Omental fat pad (tissue), 4 donors: ENCODE measurements around the gene FOXP2. TPM values are rescaled to one million over a fixed set of nuclear protein-coding genes. Genes with fewer than 3 reads are reported as not detected.

Experiments used
- ATAC-seq: fragments of 150-250 bp; one replicate; pipeline ENCODE4 v1.9.1; 2016; ENCODE audit warnings: mild to moderate bottlenecking, moderate library complexity; ENCODE audit not compliant: low FRiP score
- DNase-seq: peaks from one replicate; pipeline ENCODE4 v3.0.0-alpha.2; 2019; ENCODE audit warnings: low spot score
- CTCF ChIP-seq, 3 donors: fragments of 450-650 bp; IDR thresholded peaks; one replicate each; pipeline ENCODE4 v1.5.1; 2016 to 2017; ENCODE audit warnings: antibody characterized with exemption in 3 of 3, mild to moderate bottlenecking in 3 of 3, moderate library complexity in 2 of 3
- total RNA-seq, 4 donors: library from RNA; depleted of rRNA; stranded (reverse); fragments of >200 nt; gene quantifications; one replicate each; pipeline ENCODE4 v1.1.0, GENCODE V29; 2016

Gene FOXP2
- total RNA-seq, 4 donors from 2014 or later = 5.0 to 16.7 (median 11.3) TPM

DNA sequence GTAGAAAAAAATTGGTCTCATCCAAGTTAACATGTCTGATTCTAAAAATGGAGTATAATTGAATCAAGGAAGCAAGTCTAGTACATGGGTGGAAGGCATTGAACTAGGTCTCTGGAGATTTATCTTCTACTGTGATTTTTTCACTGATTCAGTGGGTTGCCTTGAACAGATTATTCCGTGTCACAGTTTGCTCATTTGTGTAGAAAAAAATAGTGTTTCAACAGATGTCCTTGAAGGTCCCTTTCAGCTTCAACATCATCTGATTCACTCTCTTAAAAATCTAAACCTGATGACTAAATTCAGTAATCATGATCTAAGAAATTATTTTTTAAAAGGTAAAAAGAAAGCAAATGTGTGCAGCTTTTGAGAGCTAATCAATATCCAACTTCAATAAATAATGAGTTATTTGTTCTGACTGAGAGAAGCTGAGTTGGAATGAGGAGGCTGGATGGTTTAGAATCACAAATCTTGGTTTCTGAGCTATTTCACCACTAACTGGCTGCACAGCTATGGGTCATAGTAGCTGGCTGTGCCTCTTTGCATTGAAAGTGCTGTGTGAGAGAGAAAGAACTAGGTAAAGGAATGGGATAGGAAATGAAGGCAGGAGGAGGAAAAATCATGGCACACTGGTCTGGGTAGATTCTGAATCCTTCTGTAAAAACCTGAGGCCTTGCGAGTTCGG lies 285.8 kb downstream of the FOXP2 start:
- no peak for DNase-seq
- TF ChIP-seq CTCF (IDR thresholded peaks at IDR 0.05) = no peak
- ATAC-seq = no peak

- ATAC-seq (no peak), DNase-seq (no peak)
- TF ChIP-seq CTCF (IDR thresholded peaks at IDR 0.05) = no peak
These were observed 289.1 kb downstream of the FOXP2 start for GRCh38 chr7:114703677-114704076.

DNA sequence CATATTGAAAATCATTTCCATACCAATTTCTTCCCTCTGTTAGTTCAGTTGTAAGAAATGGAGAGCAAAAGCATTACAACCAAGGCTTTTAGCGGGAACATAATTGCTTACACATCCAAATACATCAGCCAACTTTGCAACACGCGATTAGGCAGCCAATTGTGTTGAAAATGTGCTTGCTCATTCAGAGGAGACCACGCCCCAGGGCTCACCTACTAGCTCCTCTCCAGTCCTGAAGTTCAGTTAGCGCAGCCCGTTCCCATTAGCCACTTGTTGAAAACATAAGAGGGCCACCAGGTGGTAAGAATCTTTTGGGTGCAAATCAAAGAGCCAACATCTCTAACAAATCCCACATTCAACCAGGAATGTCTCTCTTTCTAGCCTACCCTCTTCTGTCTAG lies 294.0 kb downstream of the FOXP2 start:
- no peak for ATAC-seq
- no peak for DNase-seq
- TF ChIP-seq CTCF (IDR thresholded peaks at IDR 0.05) = no peak

DNA sequence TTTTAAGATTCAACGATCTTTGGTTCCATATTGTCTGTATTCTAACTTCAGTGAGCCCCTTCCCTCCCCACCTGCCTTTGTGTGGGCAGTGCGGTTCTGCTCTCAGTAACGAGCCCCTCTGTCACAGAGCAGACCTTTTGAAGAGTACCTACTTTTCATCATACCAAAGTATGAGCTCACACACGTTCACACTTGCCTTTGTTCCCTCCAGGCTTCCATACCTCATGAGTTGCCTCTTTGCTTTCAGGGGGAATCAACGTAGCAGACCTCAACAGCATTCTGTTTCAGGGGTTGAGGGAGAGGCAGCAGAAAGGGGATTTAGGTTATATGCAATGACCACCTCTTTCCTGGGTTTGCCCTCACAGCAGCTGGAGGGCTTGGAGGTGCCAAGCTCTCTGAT lies 295.9 kb downstream of the FOXP2 start:
- no peak for TF ChIP-seq CTCF (IDR thresholded peaks at IDR 0.05)
- DNase-seq = no peak
- no peak for ATAC-seq

- no peak for TF ChIP-seq CTCF (IDR thresholded peaks at IDR 0.05)
- ATAC-seq = no peak
- DNase-seq = no peak
These were observed 296.6 kb downstream of the FOXP2 start for GRCh38 chr7:114711241-114711640.

GRCh38 chr7:114715907-114716306 lies 301.3 kb downstream of the FOXP2 start:
- DNase-seq (no peak), ATAC-seq (no peak)
- TF ChIP-seq CTCF (IDR thresholded peaks at IDR 0.05) = no peak

- TF ChIP-seq CTCF (IDR thresholded peaks at IDR 0.05) = no peak
- no peak for ATAC-seq
- DNase-seq = no peak
These were observed 304.2 kb downstream of the FOXP2 start for GRCh38 chr7:114718861-114719260.
